Measurements from ENCODE around the gene SMIM27. TPM values are rescaled to one million over a fixed set of nuclear protein-coding genes. Genes with fewer than 3 reads are reported as not detected.
A peak's percentile ranks its signal among the peaks of the same experiment; 100 is the strongest.

SMIM27 gene, protein sequence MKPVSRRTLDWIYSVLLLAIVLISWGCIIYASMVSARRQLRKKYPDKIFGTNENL
- 8.0 TPM for total RNA-seq (ENCODE audit: unreplicated experiment)
- long read RNA-seq, partial matches to known transcripts: 7 of 7 reads
- long read RNA-seq, other reads (novel, unspliced or antisense): 0 of 7 reads

- peak within 1 kb of the TSS; percentile 99 for H3K4me3 Mint-ChIP-seq (ENCODE audit: unreplicated experiment)
- peaks cover 16% of the 10 kb centered on the region for H3K27me3 Mint-ChIP-seq (ENCODE audit: unreplicated experiment)
- no peaks in the 10 kb centered on the region for H3K9me3 Mint-ChIP-seq (ENCODE audit: unreplicated experiment)
- peak; percentile 87 for DNase-seq (ENCODE audit: low spot score)
- H3K4me1 Mint-ChIP-seq (ENCODE audit: unreplicated experiment): peaks cover 32% of the 10 kb centered on the region
- no peak for TF ChIP-seq CTCF (IDR thresholded peaks at IDR 0.05; ENCODE audit: unreplicated experiment)
- H3K36me3 Mint-ChIP-seq (ENCODE audit: low read depth, unreplicated experiment): peaks cover 4% of the 10 kb centered on the region
- peak within 1 kb of the TSS; percentile 99 for H3K27ac Mint-ChIP-seq (ENCODE audit: unreplicated experiment)
Measured at GRCh38 chr9:32552172-32552872, at the start of gene SMIM27, which contains the start of gene TOPORS. Gene SMIM27 (plus strand): TSS chr9:32552327. CDS start chr9:32552435, 108 bp downstream. Gene TOPORS (minus strand): TSS chr9:32552586. CDS start chr9:32552436, 150 bp downstream.

DNA sequence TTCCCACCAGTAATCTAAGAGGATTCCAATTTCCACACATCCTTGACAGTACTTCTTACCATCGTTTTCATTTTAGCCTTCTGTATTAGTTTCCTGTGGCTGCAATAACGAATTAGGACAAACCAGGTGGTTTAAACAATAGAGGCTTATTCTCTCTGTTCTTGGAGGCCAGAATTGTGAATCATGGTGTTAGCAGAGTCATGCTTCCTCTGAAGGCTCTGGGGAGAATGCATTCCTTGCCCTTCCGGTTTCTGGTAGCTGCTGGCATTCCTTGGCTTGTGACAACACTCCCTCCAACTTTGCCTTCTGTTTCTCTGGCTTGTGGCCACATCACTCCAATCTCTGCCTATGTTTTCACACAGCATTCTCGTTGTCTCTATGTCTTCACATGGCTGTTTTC, 49.7 kb upstream of the SMIM27 start:
- Mint-ChIP-seq H3K27me3 (ENCODE audit: unreplicated experiment) (no peaks in the 10 kb centered on the region), H3K36me3 (ENCODE audit: low read depth, unreplicated experiment) (peaks cover 20% of the 10 kb centered on the region), H3K4me1 (ENCODE audit: unreplicated experiment) (no peaks in the 10 kb centered on the region), H3K27ac (ENCODE audit: unreplicated experiment) (no peak overlapping the region), H3K9me3 (ENCODE audit: unreplicated experiment) (no peaks in the 10 kb centered on the region), H3K4me3 (ENCODE audit: unreplicated experiment) (peak overlapping the region; percentile 17)
- TF ChIP-seq CTCF (IDR thresholded peaks at IDR 0.05; ENCODE audit: unreplicated experiment): no peak
- no peak for DNase-seq (ENCODE audit: low spot score)

DNA sequence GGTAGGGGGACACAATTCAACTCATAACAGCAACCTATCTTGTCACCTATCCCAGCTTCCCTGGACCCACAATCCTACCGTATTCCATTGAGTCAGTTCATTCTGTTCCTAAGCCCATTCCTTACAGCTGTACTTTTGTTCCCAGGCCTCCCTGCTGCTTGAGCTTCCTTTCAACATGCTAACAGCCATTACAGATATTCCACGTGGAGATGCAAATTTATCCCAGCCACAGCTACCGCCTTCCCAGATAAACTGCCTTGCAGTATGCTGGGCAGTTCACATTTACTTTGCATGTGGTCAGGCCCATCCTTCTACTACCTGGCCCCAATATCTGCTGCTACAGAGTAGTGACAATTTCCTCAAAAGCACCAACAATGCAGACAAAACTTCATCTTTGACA, 49.1 kb upstream of the SMIM27 start:
- Mint-ChIP-seq H3K4me1 (ENCODE audit: unreplicated experiment) (no peaks in the 10 kb centered on the region), H3K27ac (ENCODE audit: unreplicated experiment) (no peak overlapping the region), H3K9me3 (ENCODE audit: unreplicated experiment) (no peaks in the 10 kb centered on the region), H3K27me3 (ENCODE audit: unreplicated experiment) (no peaks in the 10 kb centered on the region), H3K36me3 (ENCODE audit: low read depth, unreplicated experiment) (peaks cover 17% of the 10 kb centered on the region), H3K4me3 (ENCODE audit: unreplicated experiment) (no peak overlapping the region)
- no peak for DNase-seq (ENCODE audit: low spot score)
- no peak for TF ChIP-seq CTCF (IDR thresholded peaks at IDR 0.05; ENCODE audit: unreplicated experiment)

DNA sequence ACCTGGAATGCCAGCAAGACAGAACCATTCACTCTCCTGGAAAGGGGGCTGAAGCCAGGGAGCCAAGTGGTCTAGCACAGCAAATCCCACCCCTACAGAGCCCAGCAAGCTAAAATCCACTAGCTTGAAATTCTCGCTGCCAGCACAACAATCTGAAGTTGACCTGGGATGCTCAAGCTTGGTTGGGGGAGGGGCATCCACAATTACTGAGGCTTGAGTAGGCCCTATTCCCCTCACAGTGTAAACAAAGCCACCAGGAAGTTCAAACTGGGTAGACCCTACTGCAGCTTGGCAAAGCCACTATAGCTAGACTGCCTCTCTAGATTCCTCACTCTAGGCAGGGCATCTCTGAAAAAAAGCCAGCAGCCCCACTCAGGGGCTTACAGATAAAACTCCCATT, 43.4 kb upstream of the SMIM27 start:
- H3K27ac Mint-ChIP-seq (ENCODE audit: unreplicated experiment): no peak overlapping the region
- no peak for DNase-seq (ENCODE audit: low spot score)

More for the DNA sequence above, 43.4 kb upstream of the SMIM27 start:
- H3K4me3 Mint-ChIP-seq (ENCODE audit: unreplicated experiment): no peak overlapping the region
- H3K4me1 Mint-ChIP-seq (ENCODE audit: unreplicated experiment): no peaks in the 10 kb centered on the region
- TF ChIP-seq CTCF (IDR thresholded peaks at IDR 0.05; ENCODE audit: unreplicated experiment): no peak
- H3K27me3 Mint-ChIP-seq (ENCODE audit: unreplicated experiment): no peaks in the 10 kb centered on the region
- H3K36me3 Mint-ChIP-seq (ENCODE audit: low read depth, unreplicated experiment): peaks cover 4% of the 10 kb centered on the region
- no peaks in the 10 kb centered on the region for H3K9me3 Mint-ChIP-seq (ENCODE audit: unreplicated experiment)
